HCT116 (cell line): ENCODE measurements around the gene IL18RAP. TPM values are rescaled to one million over a fixed set of nuclear protein-coding genes. Genes with fewer than 3 reads are reported as not detected.

ENCODE experiments used
- ATAC-seq: fragments of 200-7000 bp; cut with Tn5 transposase; 2 replicates; pipeline ENCODE4 v1.9.1; 2020; ENCODE audit warnings: mild to moderate bottlenecking, moderate library complexity
- BruUV-seq: library from RNA; stranded (reverse); fragments of 400-500 nt; replicated peaks from 2 replicates; lab custom pipeline; 2021; lab: Mats Ljungman, UMichigan
- CTCF ChIA-PET: fragments of 300-600 bp; sonication (Branson Sonifier 250); formaldehyde crosslinking; loops from one replicate; lab custom pipeline; 2021; ENCODE audit warnings: antibody characterized with exemption; lab: Charles Lee
- POLR2A ChIA-PET: fragments of 300-600, 350-600 bp; sonication (Branson Sonifier 250); formaldehyde crosslinking; loops from one replicate; lab custom pipeline; 2021; ENCODE audit warnings: antibody characterized with exemption; lab: Charles Lee
- RAD21 ChIA-PET, 2 experiments: fragments of 300-600 bp; sonication (Branson Sonifier 250); formaldehyde crosslinking; loops; one replicate each; lab custom pipeline; 2023; ENCODE audit warnings: low total read pairs in 2 of 2; ENCODE audit not compliant: uncharacterized antibody in 2 of 2, unreplicated experiment in 2 of 2, low non-redundant PET in 1 of 2; lab: Charles Lee
- DNase-seq: peaks from one replicate; pipeline ENCODE4 v3.0.0-alpha.2; 2010; ENCODE audit warnings: low read depth, low spot score
- H2AFZ ChIP-seq: fragments of 200-600 bp; shearing (Covaris generic), sonication (generic); 2 replicates; pipeline ENCODE4 v1.6.1; 2017; ENCODE audit warnings: low read depth, mixed run types, mixed read lengths, antibody characterized with exemption, low read length; ENCODE audit not compliant: poor library complexity, severe bottlenecking
- H3K27ac ChIP-seq: 2 replicates; pipeline ENCODE4 v1.5.1; 2012; ENCODE audit warnings: low read depth, low read length
- H3K27me3 ChIP-seq: fragments of 200-600 bp; sonication (generic); 2 replicates; pipeline ENCODE4 v1.6.1; 2016; ENCODE audit warnings: mixed run types, low read length, mixed read lengths; ENCODE audit not compliant: insufficient read depth
- H3K36me3 ChIP-seq, 2 experiments: fragments of 200-500 bp in 1 of 2; fragments of 200-600 bp in 1 of 2; sonication (Bioruptor generic) in 1 of 2; sonication (generic) in 1 of 2; 2 replicates each; pipeline versions ENCODE4 v1.5.1 to v1.6.1; 2014 to 2016; ENCODE audit warnings: low read length in 2 of 2, inconsistent platforms in 1 of 2, mixed read lengths in 1 of 2, mixed run types in 1 of 2; ENCODE audit not compliant: insufficient read depth in 2 of 2, control insufficient read depth in 1 of 2
- H3K4me1 ChIP-seq, 2 experiments: fragments of 200-600 bp in 1 of 2; sonication (generic) in 1 of 2; 2 replicates each; pipeline versions ENCODE4 v1.5.1 to v1.6.1; 2012 to 2017; ENCODE audit warnings: low read length in 2 of 2, inconsistent platforms in 1 of 2, mild to moderate bottlenecking in 1 of 2, mixed read lengths in 1 of 2, mixed run types in 1 of 2, moderate library complexity in 1 of 2; ENCODE audit not compliant: insufficient read depth in 2 of 2, control insufficient read depth in 1 of 2
- H3K4me2 ChIP-seq: fragments of 200-600 bp; sonication (generic); 2 replicates; pipeline ENCODE4 v1.6.1; 2017; ENCODE audit warnings: mixed run types, low read length, mixed read lengths
- H3K4me3 ChIP-seq, 2 experiments: fragments of 200-600 bp in 1 of 2; sonication (generic) in 1 of 2; replicated peaks in 1 of 2; 2 replicates each; pipeline ENCODE4 v1.5.1; 2011 to 2016; ENCODE audit warnings: low read length in 2 of 2, control low read depth in 1 of 2, low read depth in 1 of 2, mild to moderate bottlenecking in 1 of 2, mixed read lengths in 1 of 2, mixed run types in 1 of 2
- H3K79me2 ChIP-seq: fragments of 200-600 bp; sonication (generic); 2 replicates; pipeline ENCODE4 v1.6.1; 2017; ENCODE audit warnings: mild to moderate bottlenecking, mixed run types, low read length, moderate library complexity, mixed read lengths; ENCODE audit not compliant: insufficient read depth
- H3K9ac ChIP-seq: fragments of 200-600 bp; sonication (generic); 2 replicates; pipeline ENCODE4 v1.6.1; 2016; ENCODE audit warnings: low read length, mixed read lengths
- H3K9me2 ChIP-seq: fragments of 200-600 bp; sonication (generic), shearing (Covaris generic); 2 replicates; pipeline ENCODE4 v1.6.1; 2017; ENCODE audit warnings: mixed run types, mild to moderate bottlenecking, moderate library complexity; ENCODE audit not compliant: insufficient read depth
- H3K9me3 ChIP-seq, 2 experiments: fragments of 200-500 bp in 1 of 2; fragments of 200-600 bp in 1 of 2; sonication (Bioruptor generic) in 1 of 2; sonication (generic) in 1 of 2; 2 replicates each; pipeline ENCODE4 v1.6.1; 2014 to 2017; ENCODE audit warnings: low read length in 2 of 2, mixed read lengths in 2 of 2, inconsistent platforms in 1 of 2, low read depth in 1 of 2, mild to moderate bottlenecking in 1 of 2, mixed run types in 1 of 2, moderate library complexity in 1 of 2; ENCODE audit not compliant: control insufficient read depth in 1 of 2, insufficient read depth in 1 of 2
- H4K20me1 ChIP-seq: fragments of 200-600 bp; sonication (generic), shearing (Covaris generic); 2 replicates; pipeline ENCODE4 v1.6.1; 2017; ENCODE audit warnings: mixed run types, mild to moderate bottlenecking, moderate library complexity; ENCODE audit not compliant: insufficient read depth
- ATF3 ChIP-seq: IDR thresholded peaks from 2 replicates; pipeline ENCODE4 v1.6.1; 2012
- CEBPB ChIP-seq: IDR thresholded peaks from 2 replicates; pipeline ENCODE4 v1.6.1; 2012; ENCODE audit warnings: low read depth
- CTCF ChIP-seq, 3 experiments: fragments of 200-600 bp in 1 of 3; sonication (generic) in 1 of 3; IDR thresholded peaks in 2 of 3; conservative IDR thresholded peaks in 1 of 3; 2 replicates each; pipeline ENCODE4 v1.5.1; 2012 to 2017; ENCODE audit warnings: low read depth in 2 of 3, low read length in 2 of 3, antibody characterized with exemption in 1 of 3, borderline replicate concordance in 1 of 3, control low read depth in 1 of 3, mild to moderate bottlenecking in 1 of 3, mixed read lengths in 1 of 3, mixed run types in 1 of 3, moderate library complexity in 1 of 3; ENCODE audit not compliant: insufficient read depth in 1 of 3
- POLR2A ChIP-seq: IDR thresholded peaks from 2 replicates; pipeline ENCODE4 v1.7.0; 2011; ENCODE audit warnings: borderline replicate concordance; ENCODE audit not compliant: insufficient read depth, insufficient read length; ENCODE audit errors: extremely low read depth
- POLR2AphosphoS5 ChIP-seq: IDR thresholded peaks from 2 replicates; pipeline ENCODE4 v1.6.1; 2011; ENCODE audit warnings: mild to moderate bottlenecking, low read depth, low read length, moderate library complexity
- SP1 ChIP-seq: IDR thresholded peaks from 2 replicates; pipeline ENCODE4 v1.6.1; 2012; ENCODE audit warnings: low read depth
- TCF7L2 ChIP-seq: IDR thresholded peaks from 2 replicates; pipeline ENCODE4 v1.7.0; 2011; ENCODE audit warnings: borderline replicate concordance, inconsistent platforms; ENCODE audit not compliant: insufficient read depth, insufficient read length; ENCODE audit errors: extremely low read depth
- intact Hi-C: fragments of 100-400 bp; cut with micrococcal nuclease; formaldehyde crosslinking; loops from 2 replicates; pipeline ENCODE4 v1.10.0; 2022
- total RNA-seq: library from RNA; stranded (reverse); gene quantifications from one replicate; pipeline ENCODE4 v1.2.1, GENCODE V29; 2021; ENCODE audit not compliant: unreplicated experiment
- TF ChIP-seq, protein P1 (sequence below): IDR thresholded peaks from 2 replicates; pipeline ENCODE4 v1.6.1; 2012; ENCODE audit warnings: low read depth
- TF ChIP-seq, protein P2 (sequence below): IDR thresholded peaks from 2 replicates; pipeline ENCODE4 v1.6.1; 2012

IL18RAP gene
- total RNA-seq, 1 experiment from 2014 or later = not detected

GRCh38 chr2:102480285-102481195 is 57.6 kb downstream of the IL18RAP start:
- ChIA-PET POLR2A (no interaction called here), CTCF (no interaction called here), RAD21 (no interaction called here)
- intact Hi-C loops = no loop called here
- Histone ChIP-seq H3K27ac (no peak overlapping the region), H3K9ac (no peak overlapping the region), H3K4me3 (no peak overlapping the region), H3K9me2 (no peaks in the 10 kb centered on the region), H3K4me1 (no peaks in the 10 kb centered on the region), H3K4me2 (no peak overlapping the region), H2AFZ (no peak overlapping the region), H4K20me1 (no peaks in the 10 kb centered on the region), H3K9me3 (no peaks in the 10 kb centered on the region), H3K27me3 (no peaks in the 10 kb centered on the region), H3K79me2 (no peaks in the 10 kb centered on the region), H3K36me3 (no peaks in the 10 kb centered on the region)
- no TSS peak for BruUV-seq
- ATAC-seq = no peak
- DNase-seq = no peak
- no peak for TF ChIP-seq CEBPB
- no peak for TF ChIP-seq ATF3

- H3K4me2 ChIP-seq = no peak overlapping the region
- POLR2A ChIA-PET = no interaction called here
- H3K4me1 ChIP-seq = no peaks in the 10 kb centered on the region
- intact Hi-C loops = no loop called here
- RAD21 ChIA-PET = no interaction called here
- BruUV-seq = no TSS peak
- H3K4me3 ChIP-seq = no peak overlapping the region
- H3K27ac ChIP-seq = no peak overlapping the region
- H3K27me3 ChIP-seq = peaks cover 8% of the 10 kb centered on the region; the same call in 1 of the 2 replicates
- no peak overlapping the region for H3K9ac ChIP-seq
- H3K9me2 ChIP-seq = no peaks in the 10 kb centered on the region
- CTCF ChIA-PET = no interaction called here
- H3K9me3 ChIP-seq = no peaks in the 10 kb centered on the region
- no peaks in the 10 kb centered on the region for H3K79me2 ChIP-seq
- no peaks in the 10 kb centered on the region for H4K20me1 ChIP-seq
- H3K36me3 ChIP-seq = no peaks in the 10 kb centered on the region
- H2AFZ ChIP-seq = no peak overlapping the region
- no peak for DNase-seq
- ATAC-seq = no peak
- TF ChIP-seq SP1 = no peak
- TF ChIP-seq CTCF (IDR thresholded peaks at IDR 0.05 in 2 of 3, conservative IDR thresholded peaks at IDR 0.05 in 1 of 3; ENCODE audit: borderline replicate concordance in 1 of 3, insufficient read depth in 1 of 3, low read depth in 2 of 3, low read length in 2 of 3) = no peak
- TF ChIP-seq POLR2AphosphoS5 = no peak
- TF ChIP-seq TCF7L2 = no peak
- TF ChIP-seq POLR2A = no peak
- TF ChIP-seq, protein P1, sequence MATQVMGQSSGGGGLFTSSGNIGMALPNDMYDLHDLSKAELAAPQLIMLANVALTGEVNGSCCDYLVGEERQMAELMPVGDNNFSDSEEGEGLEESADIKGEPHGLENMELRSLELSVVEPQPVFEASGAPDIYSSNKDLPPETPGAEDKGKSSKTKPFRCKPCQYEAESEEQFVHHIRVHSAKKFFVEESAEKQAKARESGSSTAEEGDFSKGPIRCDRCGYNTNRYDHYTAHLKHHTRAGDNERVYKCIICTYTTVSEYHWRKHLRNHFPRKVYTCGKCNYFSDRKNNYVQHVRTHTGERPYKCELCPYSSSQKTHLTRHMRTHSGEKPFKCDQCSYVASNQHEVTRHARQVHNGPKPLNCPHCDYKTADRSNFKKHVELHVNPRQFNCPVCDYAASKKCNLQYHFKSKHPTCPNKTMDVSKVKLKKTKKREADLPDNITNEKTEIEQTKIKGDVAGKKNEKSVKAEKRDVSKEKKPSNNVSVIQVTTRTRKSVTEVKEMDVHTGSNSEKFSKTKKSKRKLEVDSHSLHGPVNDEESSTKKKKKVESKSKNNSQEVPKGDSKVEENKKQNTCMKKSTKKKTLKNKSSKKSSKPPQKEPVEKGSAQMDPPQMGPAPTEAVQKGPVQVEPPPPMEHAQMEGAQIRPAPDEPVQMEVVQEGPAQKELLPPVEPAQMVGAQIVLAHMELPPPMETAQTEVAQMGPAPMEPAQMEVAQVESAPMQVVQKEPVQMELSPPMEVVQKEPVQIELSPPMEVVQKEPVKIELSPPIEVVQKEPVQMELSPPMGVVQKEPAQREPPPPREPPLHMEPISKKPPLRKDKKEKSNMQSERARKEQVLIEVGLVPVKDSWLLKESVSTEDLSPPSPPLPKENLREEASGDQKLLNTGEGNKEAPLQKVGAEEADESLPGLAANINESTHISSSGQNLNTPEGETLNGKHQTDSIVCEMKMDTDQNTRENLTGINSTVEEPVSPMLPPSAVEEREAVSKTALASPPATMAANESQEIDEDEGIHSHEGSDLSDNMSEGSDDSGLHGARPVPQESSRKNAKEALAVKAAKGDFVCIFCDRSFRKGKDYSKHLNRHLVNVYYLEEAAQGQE = no peak
- TF ChIP-seq, protein P2, sequence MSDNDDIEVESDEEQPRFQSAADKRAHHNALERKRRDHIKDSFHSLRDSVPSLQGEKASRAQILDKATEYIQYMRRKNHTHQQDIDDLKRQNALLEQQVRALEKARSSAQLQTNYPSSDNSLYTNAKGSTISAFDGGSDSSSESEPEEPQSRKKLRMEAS = no peak
These were observed 59.0 kb downstream of the IL18RAP start for GRCh38 chr2:102481931-102482330.
